ENCODE measurements around the gene C3orf18.

The C3orf18 gene

GRCh38 chr3:50603261-50604109 lies 35.9 kb upstream of the C3orf18 start:
- DNase-seq = no peak

- DNase-seq = peak; percentile 66
Measured at GRCh38 chr3:50602595-50603191, 35.1 kb upstream of the C3orf18 start.

- DNase-seq = peak; percentile 96
Measured at GRCh38 chr3:50600841-50601591, 33.5 kb upstream of the C3orf18 start.

- no peak for DNase-seq
Measured at GRCh38 chr3:50600141-50600753, 32.7 kb upstream of the C3orf18 start.

GRCh38 chr3:50599716-50600118 lies 32.2 kb upstream of the C3orf18 start:
- DNase-seq = peak; percentile 29

- no peak for DNase-seq
Measured at GRCh38 chr3:50599115-50599715, 31.7 kb upstream of the C3orf18 start.

GRCh38 chr3:50594253-50594785 lies 26.8 kb upstream of the C3orf18 start:
- DNase-seq = no peak

GRCh38 chr3:50592568-50592967 lies 25.0 kb upstream of the C3orf18 start:
- no peak for DNase-seq

GRCh38 chr3:50591196-50591741 lies 23.7 kb upstream of the C3orf18 start:
- DNase-seq = no peak

- no peak for DNase-seq
Measured at GRCh38 chr3:50588759-50589433, 21.3 kb upstream of the C3orf18 start.

- no peak for DNase-seq
Measured at GRCh38 chr3:50587806-50588758, 20.5 kb upstream of the C3orf18 start.

- no peak for DNase-seq
Measured at GRCh38 chr3:50587373-50587772, 19.8 kb upstream of the C3orf18 start.

- DNase-seq = no peak
Measured at GRCh38 chr3:50586763-50587070, 19.2 kb upstream of the C3orf18 start.

- no peak for DNase-seq
Measured at GRCh38 chr3:50585919-50586762, 18.6 kb upstream of the C3orf18 start.

- no peak for DNase-seq
Measured at GRCh38 chr3:50584391-50584790, 16.8 kb upstream of the C3orf18 start.

GRCh38 chr3:50583897-50584296 lies 16.4 kb upstream of the C3orf18 start:
- no peak for DNase-seq

- no peak for DNase-seq
Measured at GRCh38 chr3:50582083-50582482, 14.5 kb upstream of the C3orf18 start.

- DNase-seq = no peak
Measured at GRCh38 chr3:50581459-50581842, 13.9 kb upstream of the C3orf18 start.

- DNase-seq = no peak
Measured at GRCh38 chr3:50580683-50581458, 13.3 kb upstream of the C3orf18 start.

Data from left hindlimb (tissue), 1 donor.